ENCODE results near the gene KSR1.

The KSR1 gene

GRCh38 chr17:27591986-27592385 is 135.7 kb downstream of the KSR1 start:
- no peak overlapping the region for H3K4ac ChIP-seq (ENCODE audit: low read length)
- H3K79me1 ChIP-seq (ENCODE audit: low read depth, low read length): no peaks in the 10 kb centered on the region
- H2BK5ac ChIP-seq (ENCODE audit: low read length): no peak overlapping the region
- no peak overlapping the region for H3K14ac ChIP-seq (ENCODE audit: low read length)
- no peak for DNase-seq (ENCODE audit: low spot score)
- H3K36me3 ChIP-seq (replicated peaks in 1 of 2; ENCODE audit: control insufficient read depth in 2 of 2, insufficient read depth in 2 of 2, low read length in 2 of 2): peaks cover 0 to 5% of the 10 kb centered on the region in 2 donors
- H2AK5ac ChIP-seq (ENCODE audit: low read depth, low read length): no peak overlapping the region
- H3K27me3 ChIP-seq (ENCODE audit: control insufficient read depth in 3 of 3, insufficient read depth in 3 of 3, low read depth in 1 of 3, low read length in 3 of 3): no peaks in the 10 kb centered on the region
- no peaks in the 10 kb centered on the region for H3K9me3 ChIP-seq (replicated peaks in 1 of 2; ENCODE audit: control insufficient read depth in 2 of 2, insufficient read depth in 1 of 2, low read depth in 1 of 2, low read length in 2 of 2)
- H2BK12ac ChIP-seq (ENCODE audit: low read length): no peak overlapping the region
- H4K8ac ChIP-seq (ENCODE audit: low read depth, low read length): no peak overlapping the region
- H4K91ac ChIP-seq (ENCODE audit: low read depth, low read length, poor library complexity): no peak overlapping the region
- no peak overlapping the region for H3K4me2 ChIP-seq (ENCODE audit: insufficient read depth, low read length, poor library complexity, severe bottlenecking)
- H3K4me3 ChIP-seq (ENCODE audit: low read length in 2 of 2): no peak overlapping the region
- no peak overlapping the region for H2BK120ac ChIP-seq (ENCODE audit: low read depth, low read length)
- WGBS, 2 donors (ENCODE audit: extremely low coverage in 2 of 2, insufficient read length in 2 of 2, insufficient replicate concordance in 1 of 2): no CpG with 5 or more reads among the region's 3 CpGs
- H3K9ac ChIP-seq (ENCODE audit: low read depth, low read length, poor library complexity): no peak overlapping the region
- H3K18ac ChIP-seq (ENCODE audit: low read length): no peak overlapping the region
- H3K4me1 ChIP-seq (ENCODE audit: control insufficient read depth in 2 of 2, insufficient read depth in 1 of 2, low read depth in 1 of 2, low read length in 2 of 2): no peaks in the 10 kb centered on the region
- H3K27ac ChIP-seq (replicated peaks; ENCODE audit: low read length): no peak overlapping the region
- H2AFZ ChIP-seq (ENCODE audit: low read length): no peak overlapping the region
- H2BK15ac ChIP-seq (ENCODE audit: low read length): no peak overlapping the region
- no peak overlapping the region for H3K23ac ChIP-seq (ENCODE audit: low read depth, low read length, poor library complexity)

GRCh38 chr17:27593232-27593856 is 137.1 kb downstream of the KSR1 start:
- Histone ChIP-seq H3K79me1 (ENCODE audit: low read depth, low read length) (no peaks in the 10 kb centered on the region), H3K4me2 (ENCODE audit: insufficient read depth, low read length, poor library complexity, severe bottlenecking) (no peak overlapping the region), H3K18ac (ENCODE audit: low read length) (no peak overlapping the region), H3K36me3 (replicated peaks in 1 of 2; ENCODE audit: control insufficient read depth in 2 of 2, insufficient read depth in 2 of 2, low read length in 2 of 2) (peaks cover 0 to 2% of the 10 kb centered on the region in 2 donors), H4K91ac (ENCODE audit: low read depth, low read length, poor library complexity) (no peak overlapping the region), H2BK120ac (ENCODE audit: low read depth, low read length) (no peak overlapping the region), H3K27ac (replicated peaks; ENCODE audit: low read length) (no peak overlapping the region), H4K8ac (ENCODE audit: low read depth, low read length) (no peak overlapping the region), H3K4me3 (ENCODE audit: low read length in 2 of 2) (no peak overlapping the region), H2BK15ac (ENCODE audit: low read length) (no peak overlapping the region), H3K4ac (ENCODE audit: low read length) (no peak overlapping the region), H3K9ac (ENCODE audit: low read depth, low read length, poor library complexity) (no peak overlapping the region), H3K23ac (ENCODE audit: low read depth, low read length, poor library complexity) (no peak overlapping the region), H2AFZ (ENCODE audit: low read length) (no peak overlapping the region), H2BK5ac (ENCODE audit: low read length) (no peak overlapping the region), H2BK12ac (ENCODE audit: low read length) (no peak overlapping the region), H3K4me1 (ENCODE audit: control insufficient read depth in 2 of 2, insufficient read depth in 1 of 2, low read depth in 1 of 2, low read length in 2 of 2) (no peaks in the 10 kb centered on the region), H3K27me3 (ENCODE audit: control insufficient read depth in 3 of 3, insufficient read depth in 3 of 3, low read depth in 1 of 3, low read length in 3 of 3) (no peaks in the 10 kb centered on the region), H3K14ac (ENCODE audit: low read length) (no peak overlapping the region), H3K9me3 (replicated peaks in 1 of 2; ENCODE audit: control insufficient read depth in 2 of 2, insufficient read depth in 1 of 2, low read depth in 1 of 2, low read length in 2 of 2) (no peaks in the 10 kb centered on the region), H2AK5ac (ENCODE audit: low read depth, low read length) (no peak overlapping the region)
- WGBS, 2 donors (ENCODE audit: extremely low coverage in 2 of 2, insufficient read length in 2 of 2, insufficient replicate concordance in 1 of 2): no CpG with 5 or more reads among the region's 9 CpGs
- DNase-seq (ENCODE audit: low spot score): no peak

- DNase-seq (ENCODE audit: low spot score): no peak
- Histone ChIP-seq H2BK15ac (ENCODE audit: low read length) (no peak overlapping the region), H3K4ac (ENCODE audit: low read length) (no peak overlapping the region), H3K79me1 (ENCODE audit: low read depth, low read length) (no peaks in the 10 kb centered on the region), H3K18ac (ENCODE audit: low read length) (no peak overlapping the region), H4K91ac (ENCODE audit: low read depth, low read length, poor library complexity) (no peak overlapping the region), H2AFZ (ENCODE audit: low read length) (no peak overlapping the region), H2AK5ac (ENCODE audit: low read depth, low read length) (no peak overlapping the region), H2BK5ac (ENCODE audit: low read length) (no peak overlapping the region), H3K36me3 (replicated peaks in 1 of 2; ENCODE audit: control insufficient read depth in 2 of 2, insufficient read depth in 2 of 2, low read length in 2 of 2) (peaks cover 0 to 2% of the 10 kb centered on the region in 2 donors), H2BK120ac (ENCODE audit: low read depth, low read length) (no peak overlapping the region), H3K4me1 (ENCODE audit: control insufficient read depth in 2 of 2, insufficient read depth in 1 of 2, low read depth in 1 of 2, low read length in 2 of 2) (no peaks in the 10 kb centered on the region), H3K9ac (ENCODE audit: low read depth, low read length, poor library complexity) (no peak overlapping the region), H4K8ac (ENCODE audit: low read depth, low read length) (no peak overlapping the region), H3K27ac (replicated peaks; ENCODE audit: low read length) (no peak overlapping the region), H3K23ac (ENCODE audit: low read depth, low read length, poor library complexity) (no peak overlapping the region), H3K4me2 (ENCODE audit: insufficient read depth, low read length, poor library complexity, severe bottlenecking) (no peak overlapping the region), H2BK12ac (ENCODE audit: low read length) (no peak overlapping the region), H3K14ac (ENCODE audit: low read length) (no peak overlapping the region), H3K27me3 (ENCODE audit: control insufficient read depth in 3 of 3, insufficient read depth in 3 of 3, low read depth in 1 of 3, low read length in 3 of 3) (no peaks in the 10 kb centered on the region), H3K9me3 (replicated peaks in 1 of 2; ENCODE audit: control insufficient read depth in 2 of 2, insufficient read depth in 1 of 2, low read depth in 1 of 2, low read length in 2 of 2) (no peaks in the 10 kb centered on the region), H3K4me3 (ENCODE audit: low read length in 2 of 2) (no peak overlapping the region)
- no CpG with 5 or more reads among the region's 3 CpGs for WGBS, 2 donors (ENCODE audit: extremely low coverage in 2 of 2, insufficient read length in 2 of 2, insufficient replicate concordance in 1 of 2)
These were observed 137.6 kb downstream of the KSR1 start for GRCh38 chr17:27593857-27594255.

GRCh38 chr17:27595208-27595607 is 139.0 kb downstream of the KSR1 start:
- no peak overlapping the region for H3K4me2 ChIP-seq (ENCODE audit: insufficient read depth, low read length, poor library complexity, severe bottlenecking)
- no peak overlapping the region for H3K18ac ChIP-seq (ENCODE audit: low read length)
- H3K79me1 ChIP-seq (ENCODE audit: low read depth, low read length): no peaks in the 10 kb centered on the region
- no peak overlapping the region for H3K4ac ChIP-seq (ENCODE audit: low read length)
- no peak overlapping the region for H3K4me3 ChIP-seq (ENCODE audit: low read length in 2 of 2)
- no peak overlapping the region for H2AFZ ChIP-seq (ENCODE audit: low read length)
- H3K36me3 ChIP-seq (replicated peaks in 1 of 2; ENCODE audit: control insufficient read depth in 2 of 2, insufficient read depth in 2 of 2, low read length in 2 of 2): peaks cover 0 to 2% of the 10 kb centered on the region in 2 donors
- no peak overlapping the region for H2BK5ac ChIP-seq (ENCODE audit: low read length)
- no peak overlapping the region for H3K27ac ChIP-seq (replicated peaks; ENCODE audit: low read length)
- no peak overlapping the region for H2BK12ac ChIP-seq (ENCODE audit: low read length)
- H2BK120ac ChIP-seq (ENCODE audit: low read depth, low read length): no peak overlapping the region
- H3K4me1 ChIP-seq (ENCODE audit: control insufficient read depth in 2 of 2, insufficient read depth in 1 of 2, low read depth in 1 of 2, low read length in 2 of 2): no peaks in the 10 kb centered on the region
- no peak overlapping the region for H2AK5ac ChIP-seq (ENCODE audit: low read depth, low read length)
- no peaks in the 10 kb centered on the region for H3K9me3 ChIP-seq (replicated peaks in 1 of 2; ENCODE audit: control insufficient read depth in 2 of 2, insufficient read depth in 1 of 2, low read depth in 1 of 2, low read length in 2 of 2)
- no peak overlapping the region for H4K8ac ChIP-seq (ENCODE audit: low read depth, low read length)
- no peak for DNase-seq (ENCODE audit: low spot score)
- H3K14ac ChIP-seq (ENCODE audit: low read length): no peak overlapping the region
- no CpG with 5 or more reads among the region's 2 CpGs for WGBS, 2 donors (ENCODE audit: extremely low coverage in 2 of 2, insufficient read length in 2 of 2, insufficient replicate concordance in 1 of 2)
- no peak overlapping the region for H4K91ac ChIP-seq (ENCODE audit: low read depth, low read length, poor library complexity)
- no peak overlapping the region for H3K9ac ChIP-seq (ENCODE audit: low read depth, low read length, poor library complexity)
- no peaks in the 10 kb centered on the region for H3K27me3 ChIP-seq (ENCODE audit: control insufficient read depth in 3 of 3, insufficient read depth in 3 of 3, low read depth in 1 of 3, low read length in 3 of 3)
- no peak overlapping the region for H2BK15ac ChIP-seq (ENCODE audit: low read length)
- H3K23ac ChIP-seq (ENCODE audit: low read depth, low read length, poor library complexity): no peak overlapping the region
